Activated T-helper 17 cell treated with anti-CD3 and anti-CD28 coated beads, Interleukin-2, amount 50 U/mL, for 72 hours (primary cell): ENCODE data around the gene ITPR2. TPM values are rescaled to one million over a fixed set of nuclear protein-coding genes. Genes with fewer than 3 reads are reported as not detected.
A peak's percentile ranks its signal among the peaks of the same experiment; 100 is the strongest.
"Not testable (repeated sequence)": the region's sequence is repeated elsewhere in the genome, so short reads cannot be mapped to it uniquely, and the experiment has no call there.

Experiments
- ATAC-seq: fragments of 150-1000 bp; cut with Tn5 transposase; replicated peaks from 2 replicates; pipeline ENCODE4 v1.10.0; 2021; ENCODE audit warnings: mild to moderate bottlenecking, moderate library complexity
- H3K27ac Mint-ChIP-seq: one replicate; pipeline ENCODE4 v1.8.0; 2022; ENCODE audit warnings: mixed read lengths
- H3K27me3 Mint-ChIP-seq: one replicate; pipeline ENCODE4 v1.8.0; 2022; ENCODE audit warnings: mixed read lengths
- H3K36me3 Mint-ChIP-seq: one replicate; pipeline ENCODE4 v1.8.0; 2022; ENCODE audit warnings: low read depth, mild to moderate bottlenecking, mixed read lengths
- H3K4me1 Mint-ChIP-seq: one replicate; pipeline ENCODE4 v1.8.0; 2022; ENCODE audit warnings: mixed read lengths
- H3K4me3 Mint-ChIP-seq: one replicate; pipeline ENCODE4 v1.8.0; 2022; ENCODE audit warnings: mild to moderate bottlenecking, mixed read lengths
- H3K9me3 Mint-ChIP-seq: one replicate; pipeline ENCODE4 v1.8.0; 2022; ENCODE audit warnings: mixed read lengths
- total RNA-seq, 2 donors: library from RNA; stranded (reverse); gene quantifications; one replicate each; pipeline ENCODE4 v1.2.3, GENCODE V29; 2022

ITPR2 gene
- total RNA-seq, 2 donors from 2014 or later, result 37.1 to 48.2 TPM

DNA sequence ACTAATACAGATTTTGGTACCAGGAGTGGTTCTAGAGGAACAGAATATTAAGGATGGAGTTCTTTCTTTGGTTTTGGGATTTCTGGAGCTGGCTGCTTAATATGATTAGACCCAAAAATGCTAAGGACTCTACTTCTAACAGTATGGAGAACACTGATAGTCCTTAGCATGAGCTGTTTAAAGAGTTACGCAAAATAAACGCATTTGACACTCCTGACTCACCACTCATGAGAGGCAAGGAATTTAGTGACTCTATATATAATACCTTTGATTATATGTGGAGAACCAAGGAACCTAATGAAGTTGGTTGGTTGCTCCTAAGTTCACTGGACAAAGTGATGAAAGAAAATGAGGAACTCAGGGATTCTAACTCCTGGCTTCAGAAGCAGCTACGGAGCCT lies 57.0 kb downstream of the ITPR2 start:
- H3K4me1 Mint-ChIP-seq, H3K27ac Mint-ChIP-seq, H3K4me3 Mint-ChIP-seq, ATAC-seq, H3K27me3 Mint-ChIP-seq: not testable (repeated sequence)
- peaks cover 15% of the 10 kb centered on the region for H3K9me3 Mint-ChIP-seq
- H3K36me3 Mint-ChIP-seq, result peaks cover 31% of the 10 kb centered on the region

DNA sequence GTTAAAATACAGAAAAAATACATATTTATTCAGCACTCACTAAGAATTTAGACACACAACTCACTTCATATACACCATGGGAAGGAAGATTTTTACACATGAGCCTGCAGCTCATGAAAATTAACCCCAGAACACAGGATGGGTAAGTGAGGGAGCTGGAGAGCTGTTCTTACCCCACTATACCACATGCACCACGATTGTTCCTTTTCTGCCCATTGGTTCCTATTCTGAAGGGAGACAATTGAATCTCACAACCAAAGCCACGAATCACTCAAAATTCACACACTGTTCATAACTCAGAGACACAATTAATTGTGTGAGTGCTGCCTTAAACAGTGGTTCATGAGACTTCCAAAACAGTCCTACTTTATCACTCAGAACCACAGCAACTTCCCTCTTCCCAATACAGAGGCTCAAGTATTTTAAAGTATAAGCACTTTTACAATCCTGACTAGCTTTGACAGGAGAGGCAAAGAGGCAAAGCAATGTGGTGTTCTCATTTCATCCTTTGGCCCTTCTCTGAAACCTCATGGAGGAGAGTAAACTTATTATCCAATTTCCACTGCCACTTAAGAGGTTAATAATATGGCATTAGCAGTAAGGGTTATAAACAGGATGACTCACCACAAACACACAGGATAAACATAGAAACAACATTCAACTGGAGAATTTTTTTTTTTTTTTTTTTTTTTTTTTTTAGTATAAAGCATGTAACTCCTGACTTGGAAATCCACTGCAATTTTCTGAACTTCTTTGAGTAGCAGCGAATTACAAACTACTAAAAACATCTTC lies 59.5 kb downstream of the ITPR2 start:
- Mint-ChIP-seq H3K9me3 (peaks cover 6% of the 10 kb centered on the region), H3K4me1 (peaks cover 14% of the 10 kb centered on the region)
- ATAC-seq, result no peak

DNA sequence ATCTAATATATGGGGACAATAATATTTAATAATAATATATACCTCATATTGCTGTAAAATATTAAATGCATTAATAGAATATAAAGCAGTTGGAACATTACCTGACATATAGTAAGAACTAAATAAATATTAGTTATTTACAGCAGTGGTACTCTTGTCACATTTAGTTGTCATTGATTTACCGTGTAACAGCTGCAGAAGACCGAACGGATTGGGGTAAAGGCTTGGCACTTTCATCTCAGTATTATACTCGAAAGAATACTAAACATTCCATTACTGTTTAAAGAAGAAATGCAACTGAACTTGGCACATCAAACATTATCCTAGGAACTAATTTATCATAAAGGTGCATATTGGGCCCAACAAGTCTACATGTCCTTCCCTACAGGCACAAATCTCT lies 61.1 kb downstream of the ITPR2 start:
- peaks cover 15% of the 10 kb centered on the region for H3K36me3 Mint-ChIP-seq
- peaks cover 14% of the 10 kb centered on the region for H3K4me1 Mint-ChIP-seq
- H3K4me3 Mint-ChIP-seq, result no peak overlapping the region
- no peak for ATAC-seq
- H3K27ac Mint-ChIP-seq, result no peak overlapping the region
- H3K27me3 Mint-ChIP-seq, result no peaks in the 10 kb centered on the region
- no peaks in the 10 kb centered on the region for H3K9me3 Mint-ChIP-seq

More for the DNA sequence above, 59.5 kb downstream of the ITPR2 start:
- Mint-ChIP-seq H3K4me3 (no peak overlapping the region), H3K36me3 (peaks cover 16% of the 10 kb centered on the region), H3K27ac (no peak overlapping the region), H3K27me3 (no peaks in the 10 kb centered on the region)

DNA sequence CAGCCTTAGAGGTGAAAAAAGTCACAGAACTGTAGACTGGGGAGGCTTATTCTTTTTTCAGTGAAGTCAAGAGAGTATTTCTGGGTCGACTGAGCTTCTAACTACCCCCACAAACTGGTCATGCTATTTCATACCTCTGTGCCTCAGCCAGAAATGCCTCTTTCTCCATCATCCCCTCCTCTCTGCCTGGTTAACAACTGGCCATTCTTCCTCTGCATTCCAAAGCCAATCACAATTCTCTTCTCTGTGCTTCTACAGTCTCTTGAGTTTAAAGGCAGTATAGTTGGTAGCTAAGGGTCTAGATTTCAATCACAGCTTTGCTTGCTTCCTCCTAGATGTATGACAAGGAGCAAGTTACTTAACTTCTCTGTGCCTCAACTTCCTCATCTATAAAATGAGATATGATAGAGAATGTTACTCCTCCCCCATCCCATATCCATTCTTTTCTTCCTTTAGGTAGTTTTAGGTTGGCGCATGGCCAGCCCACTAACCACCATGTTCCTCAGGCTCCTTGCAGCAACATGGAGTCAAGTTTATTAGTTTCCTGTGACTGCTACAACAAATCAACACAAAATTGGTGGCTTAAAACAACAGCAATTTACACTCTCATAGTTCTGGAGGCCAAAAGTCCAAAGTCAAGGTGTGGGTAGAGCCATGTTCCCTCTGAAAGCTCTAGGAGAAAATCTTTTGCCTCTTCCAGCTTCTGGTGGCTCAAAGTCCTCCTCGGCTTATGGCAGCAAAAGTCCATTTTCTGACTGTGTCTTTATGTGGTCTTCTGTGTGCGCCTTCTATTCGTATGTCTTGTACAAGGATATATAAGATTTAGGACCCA lies 62.5 kb downstream of the ITPR2 start:
- Mint-ChIP-seq H3K36me3 (peaks cover 13% of the 10 kb centered on the region), H3K4me3 (no peak overlapping the region), H3K27me3 (no peaks in the 10 kb centered on the region), H3K9me3 (peaks cover 4% of the 10 kb centered on the region), H3K4me1 (peaks cover 19% of the 10 kb centered on the region), H3K27ac (peak overlapping the region; percentile 39)
- ATAC-seq, result no peak

DNA sequence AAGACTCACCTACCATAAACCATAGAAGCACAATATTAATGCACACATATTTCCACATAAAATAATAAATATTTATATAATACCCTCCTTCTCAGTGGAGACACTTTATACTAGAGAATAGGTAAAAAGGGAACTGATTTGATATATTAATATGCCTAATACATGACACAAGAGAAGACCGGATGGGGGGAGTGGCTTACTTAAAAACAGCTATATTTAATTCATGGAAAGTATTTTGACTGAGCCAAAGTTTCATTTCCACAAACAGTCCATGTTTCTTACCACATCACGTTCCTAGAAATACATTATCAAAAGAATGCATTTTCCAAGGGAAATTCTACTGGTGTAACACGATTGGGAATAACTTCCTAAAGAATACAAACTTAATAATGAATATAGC lies 63.4 kb downstream of the ITPR2 start:
- peaks cover 4% of the 10 kb centered on the region for H3K9me3 Mint-ChIP-seq
- no peaks in the 10 kb centered on the region for H3K27me3 Mint-ChIP-seq
- H3K4me3 Mint-ChIP-seq, result no peak overlapping the region
- H3K27ac Mint-ChIP-seq, result no peak overlapping the region
- peaks cover 13% of the 10 kb centered on the region for H3K36me3 Mint-ChIP-seq
- peaks cover 19% of the 10 kb centered on the region for H3K4me1 Mint-ChIP-seq
- ATAC-seq, result no peak

DNA sequence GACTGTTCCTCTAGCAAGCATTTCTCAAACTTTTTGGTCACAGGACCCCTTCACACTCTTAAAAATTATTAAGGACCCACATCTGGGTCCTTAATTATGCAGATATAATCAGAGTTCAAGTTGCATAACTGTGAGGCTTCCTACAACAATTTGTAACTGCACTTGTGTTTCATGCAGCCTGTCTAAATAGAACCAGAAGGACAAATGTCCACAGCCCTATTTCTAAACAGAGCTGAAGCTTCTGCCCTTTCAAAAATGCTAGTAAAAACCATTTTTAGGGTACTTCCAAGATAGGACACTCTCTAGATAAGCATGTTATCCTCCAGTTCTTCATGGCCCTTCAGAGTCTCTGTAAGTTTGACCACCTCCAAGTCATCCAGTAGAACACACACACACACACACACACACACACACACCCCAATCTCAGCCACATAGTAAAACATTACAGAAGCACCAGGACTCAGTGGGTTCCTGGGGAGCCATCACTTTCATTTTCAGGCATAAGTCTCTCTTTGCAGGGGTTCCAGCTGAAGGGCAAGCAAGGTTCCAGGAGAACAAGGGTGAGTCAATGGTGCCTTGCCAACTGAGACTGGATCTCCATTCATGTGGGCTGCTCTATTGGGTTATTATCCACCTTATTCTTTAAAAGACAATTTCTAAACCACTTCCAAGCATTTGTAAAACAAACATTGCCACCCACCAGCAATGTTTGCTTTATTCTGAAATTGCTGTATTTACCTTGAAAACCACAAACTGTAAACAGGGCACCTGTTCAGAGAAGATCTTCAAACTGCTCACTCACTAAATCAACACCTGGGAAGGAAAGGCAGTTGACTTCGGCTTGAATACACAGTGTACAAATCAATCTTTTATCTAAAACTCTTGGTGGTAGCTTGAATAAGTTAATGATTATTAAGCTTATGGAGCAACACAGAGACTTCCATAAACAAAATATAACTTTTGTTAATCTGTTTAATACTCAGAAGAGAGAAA lies 64.1 kb downstream of the ITPR2 start:
- Mint-ChIP-seq H3K27ac (no peak overlapping the region), H3K27me3 (no peaks in the 10 kb centered on the region), H3K4me3 (no peak overlapping the region), H3K9me3 (peaks cover 4% of the 10 kb centered on the region), H3K36me3 (peaks cover 13% of the 10 kb centered on the region), H3K4me1 (peaks cover 19% of the 10 kb centered on the region)
- ATAC-seq, result peak; percentile 39

DNA sequence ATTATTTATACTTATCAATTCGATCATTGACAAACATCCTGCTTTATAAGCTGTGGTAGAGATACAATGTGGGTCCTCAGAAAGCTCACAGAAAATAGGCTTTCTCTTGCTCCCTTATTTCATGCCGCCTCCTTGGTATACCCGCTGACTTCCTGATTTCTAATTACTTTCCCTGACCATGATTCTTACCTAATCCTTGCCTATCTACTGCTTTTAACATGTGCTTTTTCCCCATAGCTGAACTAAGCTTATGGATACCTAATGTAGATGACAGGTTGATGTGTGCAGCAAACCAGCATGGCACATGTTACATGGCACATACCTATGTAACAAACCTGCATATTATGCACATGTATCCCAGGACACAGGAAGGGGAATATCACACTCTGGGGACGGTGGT lies 65.1 kb downstream of the ITPR2 start:
- no peak for ATAC-seq
- Mint-ChIP-seq H3K36me3 (peaks cover 13% of the 10 kb centered on the region), H3K27me3 (no peaks in the 10 kb centered on the region), H3K4me3 (no peak overlapping the region), H3K9me3 (peaks cover 4% of the 10 kb centered on the region), H3K27ac (no peak overlapping the region), H3K4me1 (peaks cover 19% of the 10 kb centered on the region)

DNA sequence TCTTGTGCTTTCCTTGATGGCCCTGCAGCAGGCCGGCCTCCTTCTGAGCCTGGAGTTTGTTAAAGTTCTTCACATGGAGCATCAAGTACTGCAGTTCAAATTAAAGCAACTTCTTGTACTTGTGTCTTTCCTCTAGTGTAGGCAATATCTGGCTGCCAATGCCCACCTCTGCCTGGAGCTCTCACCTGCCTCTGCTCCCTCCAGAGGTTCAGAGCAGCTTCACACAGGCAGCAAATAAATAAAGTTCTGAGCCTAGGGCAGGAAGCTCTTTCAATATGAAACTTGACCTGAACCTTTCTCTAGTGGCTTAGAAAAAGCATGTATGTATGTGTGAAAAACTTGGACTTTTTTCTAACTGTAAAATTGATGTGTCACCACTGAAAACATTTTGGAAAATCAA lies 65.9 kb downstream of the ITPR2 start:
- Mint-ChIP-seq H3K4me3 (no peak overlapping the region), H3K4me1 (peaks cover 19% of the 10 kb centered on the region), H3K9me3 (peaks cover 4% of the 10 kb centered on the region), H3K27me3 (no peaks in the 10 kb centered on the region), H3K36me3 (peaks cover 13% of the 10 kb centered on the region), H3K27ac (no peak overlapping the region)
- no peak for ATAC-seq

DNA sequence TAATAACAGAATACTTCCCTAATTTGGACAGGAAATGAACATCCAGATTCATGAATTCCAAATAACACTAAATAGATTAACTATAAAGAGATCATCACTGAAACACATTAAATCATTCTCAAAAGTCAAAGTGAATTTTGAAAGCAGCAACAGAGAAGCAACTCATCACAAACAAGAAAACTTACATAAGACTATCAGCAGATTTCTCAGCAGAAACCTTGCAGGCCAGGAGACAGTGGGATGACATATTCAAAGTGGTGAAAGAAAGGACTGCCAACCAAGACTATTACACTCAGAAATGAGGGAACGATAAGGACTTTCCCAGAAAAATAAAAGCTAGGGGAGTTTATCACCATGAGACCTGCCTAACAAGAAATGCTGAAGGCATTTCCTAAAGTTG lies 70.8 kb downstream of the ITPR2 start:
- Mint-ChIP-seq H3K4me3 (no peak overlapping the region), H3K9me3 (peaks cover 4% of the 10 kb centered on the region), H3K4me1 (peaks cover 5% of the 10 kb centered on the region), H3K27me3 (no peaks in the 10 kb centered on the region), H3K36me3 (peaks cover 11% of the 10 kb centered on the region), H3K27ac (no peak overlapping the region)
- ATAC-seq, result no peak

DNA sequence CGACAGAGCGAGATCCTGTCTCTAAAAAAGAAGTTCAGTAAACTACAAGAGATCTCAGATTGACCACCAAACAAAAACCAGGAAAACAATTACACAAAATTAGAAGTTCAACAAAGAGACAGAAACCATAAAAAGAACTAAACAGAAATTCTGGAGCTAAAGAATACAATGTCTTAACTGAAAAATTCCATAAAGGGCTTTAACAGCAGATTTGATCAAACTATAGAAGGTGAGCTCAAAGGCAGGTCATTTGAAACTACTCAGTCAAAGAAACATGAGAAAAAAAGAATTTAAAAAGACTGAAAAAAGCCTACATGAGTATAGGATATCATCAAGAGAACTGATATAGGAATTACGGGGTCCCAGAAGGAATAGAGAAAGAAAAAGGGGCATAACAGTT lies 71.2 kb downstream of the ITPR2 start:
- H3K27ac Mint-ChIP-seq, result no peak overlapping the region
- no peaks in the 10 kb centered on the region for H3K27me3 Mint-ChIP-seq
- H3K36me3 Mint-ChIP-seq, result peaks cover 7% of the 10 kb centered on the region
- H3K4me3 Mint-ChIP-seq, result no peak overlapping the region
- ATAC-seq, result no peak
- peaks cover 4% of the 10 kb centered on the region for H3K9me3 Mint-ChIP-seq
- peaks cover 5% of the 10 kb centered on the region for H3K4me1 Mint-ChIP-seq

DNA sequence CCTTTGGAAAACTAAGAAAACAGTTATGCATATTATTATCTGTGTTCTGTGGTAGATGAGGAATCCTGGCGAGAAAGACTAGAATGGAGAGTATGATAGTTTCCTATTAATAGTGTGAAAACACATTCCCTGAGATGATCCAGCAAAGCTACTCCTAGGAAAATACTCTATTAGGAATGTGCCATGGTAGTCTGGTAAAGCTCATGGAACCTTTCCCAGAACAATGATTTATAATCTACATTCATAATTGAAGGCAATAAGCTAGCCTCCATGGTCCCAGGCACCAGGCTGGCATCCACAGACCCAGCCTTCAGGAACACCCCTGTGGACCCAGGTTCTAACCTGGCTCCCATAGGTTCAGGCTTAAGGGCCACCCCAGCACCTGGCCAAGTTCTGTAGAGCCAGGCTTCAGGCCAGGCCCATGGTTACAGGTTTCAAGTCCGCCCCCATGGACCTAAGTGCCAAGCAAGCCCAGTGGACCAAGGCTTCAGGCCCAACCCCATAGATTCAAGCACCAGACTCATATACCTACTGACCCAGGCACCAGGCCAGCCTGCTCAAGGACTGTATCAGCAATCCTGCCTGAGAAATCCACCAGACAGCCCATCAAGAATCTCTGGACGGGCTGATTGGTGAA lies 72.2 kb downstream of the ITPR2 start:
- Mint-ChIP-seq H3K4me1 (peaks cover 3% of the 10 kb centered on the region), H3K36me3 (no peaks in the 10 kb centered on the region), H3K4me3 (no peak overlapping the region), H3K9me3 (peaks cover 7% of the 10 kb centered on the region), H3K27ac (no peak overlapping the region), H3K27me3 (no peaks in the 10 kb centered on the region)
- ATAC-seq, result no peak

DNA sequence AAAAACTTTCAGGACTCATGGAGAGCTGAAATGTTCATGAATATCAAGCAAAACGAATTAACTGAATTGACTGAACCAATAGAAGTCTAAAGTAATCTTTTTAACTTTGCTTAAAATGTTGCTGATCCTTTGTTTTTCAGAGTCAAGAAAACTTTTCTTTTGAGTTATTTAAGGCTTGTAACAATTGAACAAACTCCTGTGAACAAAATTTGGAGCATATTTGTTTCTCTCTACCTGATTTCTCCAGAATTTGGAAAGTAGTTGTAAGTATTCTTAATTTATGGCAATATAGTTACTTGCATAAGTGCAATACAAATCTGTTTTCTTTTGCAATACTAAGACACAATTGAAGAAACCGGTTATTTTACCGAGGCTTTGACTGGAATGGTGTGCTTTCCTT lies 77.6 kb downstream of the ITPR2 start:
- not testable (repeated sequence) for H3K27ac Mint-ChIP-seq, H3K9me3 Mint-ChIP-seq, ATAC-seq, H3K4me1 Mint-ChIP-seq, H3K4me3 Mint-ChIP-seq, H3K36me3 Mint-ChIP-seq, H3K27me3 Mint-ChIP-seq

DNA sequence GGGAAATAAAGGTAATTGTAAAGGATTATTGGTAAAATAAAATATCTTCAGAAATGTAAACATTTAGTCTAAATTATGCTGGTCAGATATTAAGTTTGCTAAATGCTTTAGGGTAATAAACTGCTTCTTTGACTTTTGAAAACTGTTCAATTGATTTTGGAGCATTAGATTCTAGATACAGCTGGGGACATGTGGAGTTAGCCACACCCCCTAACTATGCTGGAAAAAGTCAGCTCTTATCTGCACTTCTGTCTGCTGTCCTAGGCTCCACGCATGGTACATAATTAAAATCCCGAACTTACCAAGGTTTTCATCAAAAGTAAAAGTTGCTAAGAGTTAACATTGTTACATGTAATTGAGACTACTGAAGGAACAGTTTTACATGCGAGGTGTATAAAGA lies 78.8 kb downstream of the ITPR2 start:
- no peaks in the 10 kb centered on the region for H3K36me3 Mint-ChIP-seq
- peaks cover 12% of the 10 kb centered on the region for H3K4me1 Mint-ChIP-seq
- peaks cover 5% of the 10 kb centered on the region for H3K9me3 Mint-ChIP-seq
- H3K27ac Mint-ChIP-seq, result no peak overlapping the region
- no peak overlapping the region for H3K4me3 Mint-ChIP-seq
- H3K27me3 Mint-ChIP-seq, result no peaks in the 10 kb centered on the region
- no peak for ATAC-seq

DNA sequence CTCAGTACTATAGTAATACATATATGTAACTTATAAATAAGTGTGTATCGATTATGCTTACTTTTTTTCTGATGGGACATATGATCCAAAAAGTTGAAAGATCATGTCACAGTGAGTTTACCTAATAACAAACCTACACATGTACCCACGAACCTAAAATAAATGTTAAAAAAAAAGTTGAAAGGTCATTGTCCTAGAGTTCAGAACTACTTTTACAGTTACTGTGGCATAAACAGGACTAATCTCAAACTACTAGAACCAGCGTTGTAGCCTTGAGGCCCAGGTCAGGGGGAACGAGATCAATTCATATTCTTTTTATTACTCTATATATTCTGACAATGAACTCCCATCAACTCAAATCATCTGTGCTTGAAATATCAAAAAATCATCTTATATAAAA lies 81.8 kb downstream of the ITPR2 start:
- no peak overlapping the region for H3K27ac Mint-ChIP-seq
- H3K9me3 Mint-ChIP-seq, result no peaks in the 10 kb centered on the region
- peaks cover 33% of the 10 kb centered on the region for H3K4me1 Mint-ChIP-seq
- ATAC-seq, result no peak
- no peaks in the 10 kb centered on the region for H3K27me3 Mint-ChIP-seq
- H3K4me3 Mint-ChIP-seq, result no peak overlapping the region
- H3K36me3 Mint-ChIP-seq, result peaks cover 9% of the 10 kb centered on the region
